NB4 (cell line): Measurements from ENCODE around the gene SERPINA1.

ENCODE experiments used
- MAX ChIP-seq: IDR thresholded peaks from 2 replicates; pipeline ENCODE4 v1.6.1; 2011; ENCODE audit warnings: low read depth, low read length
- MYC ChIP-seq: IDR thresholded peaks from 2 replicates; pipeline ENCODE4 v1.6.1; 2011; ENCODE audit warnings: low read depth, low read length
- POLR2A ChIP-seq: IDR thresholded peaks from 2 replicates; pipeline ENCODE4 v1.6.1; 2011; ENCODE audit warnings: mild to moderate bottlenecking; ENCODE audit not compliant: insufficient read length; ENCODE audit errors: extremely low read depth
- TF ChIP-seq, protein P1 (sequence below): IDR thresholded peaks from one replicate; pipeline ENCODE4 v1.5.1; 2012; ENCODE audit warnings: low read depth, low read length

GRCh38 chr14:94412671-94413638, 24.6 kb upstream of the SERPINA1 start:
- TF ChIP-seq, protein P1, sequence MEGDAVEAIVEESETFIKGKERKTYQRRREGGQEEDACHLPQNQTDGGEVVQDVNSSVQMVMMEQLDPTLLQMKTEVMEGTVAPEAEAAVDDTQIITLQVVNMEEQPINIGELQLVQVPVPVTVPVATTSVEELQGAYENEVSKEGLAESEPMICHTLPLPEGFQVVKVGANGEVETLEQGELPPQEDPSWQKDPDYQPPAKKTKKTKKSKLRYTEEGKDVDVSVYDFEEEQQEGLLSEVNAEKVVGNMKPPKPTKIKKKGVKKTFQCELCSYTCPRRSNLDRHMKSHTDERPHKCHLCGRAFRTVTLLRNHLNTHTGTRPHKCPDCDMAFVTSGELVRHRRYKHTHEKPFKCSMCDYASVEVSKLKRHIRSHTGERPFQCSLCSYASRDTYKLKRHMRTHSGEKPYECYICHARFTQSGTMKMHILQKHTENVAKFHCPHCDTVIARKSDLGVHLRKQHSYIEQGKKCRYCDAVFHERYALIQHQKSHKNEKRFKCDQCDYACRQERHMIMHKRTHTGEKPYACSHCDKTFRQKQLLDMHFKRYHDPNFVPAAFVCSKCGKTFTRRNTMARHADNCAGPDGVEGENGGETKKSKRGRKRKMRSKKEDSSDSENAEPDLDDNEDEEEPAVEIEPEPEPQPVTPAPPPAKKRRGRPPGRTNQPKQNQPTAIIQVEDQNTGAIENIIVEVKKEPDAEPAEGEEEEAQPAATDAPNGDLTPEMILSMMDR, result peak; percentile 49
- TF ChIP-seq MAX, result no peak
- no peak for TF ChIP-seq MYC
- no peak for TF ChIP-seq POLR2A
